Astrocyte of the hippocampus (primary cell): ENCODE results near the gene LIPH.
"Not testable (repeated sequence)": the region's sequence is repeated elsewhere in the genome, so short reads cannot be mapped to it uniquely, and the experiment has no call there.

Source experiments
- DNase-seq: peaks from one replicate; pipeline ENCODE4 v3.0.0; 2011; ENCODE audit warnings: low read depth, low spot score

The LIPH gene

DNA sequence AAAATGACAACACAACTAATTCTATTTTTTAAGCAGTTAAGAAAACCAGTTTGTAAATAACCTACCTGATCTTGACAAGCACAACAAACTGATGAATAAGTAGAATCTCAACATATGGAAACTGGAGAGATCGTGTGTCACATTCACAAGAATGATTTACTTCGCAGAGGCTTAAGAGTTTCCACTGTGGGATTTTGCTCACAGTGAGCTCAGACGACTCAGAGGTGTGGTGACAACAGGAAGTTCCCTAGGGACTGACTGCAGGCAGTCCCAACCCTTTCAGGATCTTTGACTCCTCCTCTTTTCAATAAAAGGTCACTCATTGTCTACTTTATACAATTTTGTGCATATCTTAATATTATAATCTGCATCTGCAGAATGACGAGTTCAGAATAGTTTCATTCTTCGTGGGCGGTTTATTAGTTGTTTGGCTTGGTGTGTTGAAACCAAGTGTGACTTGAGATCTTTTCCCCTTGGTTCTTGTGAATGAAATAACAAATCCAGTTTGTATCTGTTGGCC lies at the start of gene LIPH:
TSS of gene LIPH (minus strand) at position 231 of the 520 bp plus-strand sequence. CDS start at position 114, 117 bp downstream.
- no peak for DNase-seq

DNA sequence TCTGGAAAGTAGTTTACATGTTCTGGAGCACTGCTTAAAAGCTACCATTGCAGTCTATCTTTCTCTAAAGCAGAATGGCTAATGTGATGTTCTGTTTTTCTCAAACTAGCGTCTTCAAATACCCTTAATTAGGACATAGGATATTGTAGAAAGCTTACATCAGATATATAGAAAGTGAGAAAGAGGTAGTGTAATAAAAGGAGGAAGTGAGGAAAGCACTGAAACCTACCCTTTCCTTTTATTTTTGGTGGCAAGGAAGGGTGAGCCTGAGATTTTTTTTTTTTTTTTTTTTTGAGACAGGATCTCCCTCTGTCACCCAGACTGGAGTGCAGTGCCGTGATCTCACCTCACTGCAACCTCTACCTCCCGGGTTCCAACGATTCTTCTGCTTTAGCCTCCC lies 43.1 kb upstream of the LIPH start:
- DNase-seq, result no peak

DNA sequence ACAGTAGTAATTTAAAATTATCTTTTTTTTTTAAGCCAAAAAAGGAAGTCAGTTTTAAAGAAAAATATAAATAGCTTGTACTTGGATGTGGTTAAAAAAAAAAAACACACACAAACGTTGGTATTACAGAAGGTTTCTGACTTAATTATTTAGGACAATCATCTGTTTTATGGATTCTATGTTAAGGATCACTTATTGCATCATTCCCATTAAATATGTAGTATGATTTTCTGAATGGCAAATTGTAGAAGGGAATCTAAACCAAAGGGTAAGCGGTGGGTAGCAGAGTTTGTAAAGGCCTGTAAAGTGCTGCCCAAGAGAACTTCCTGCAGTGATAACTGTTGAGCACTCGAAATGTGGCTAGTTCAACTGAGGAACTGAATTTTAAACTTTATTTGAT lies 41.7 kb upstream of the LIPH start:
- DNase-seq, result no peak

DNA sequence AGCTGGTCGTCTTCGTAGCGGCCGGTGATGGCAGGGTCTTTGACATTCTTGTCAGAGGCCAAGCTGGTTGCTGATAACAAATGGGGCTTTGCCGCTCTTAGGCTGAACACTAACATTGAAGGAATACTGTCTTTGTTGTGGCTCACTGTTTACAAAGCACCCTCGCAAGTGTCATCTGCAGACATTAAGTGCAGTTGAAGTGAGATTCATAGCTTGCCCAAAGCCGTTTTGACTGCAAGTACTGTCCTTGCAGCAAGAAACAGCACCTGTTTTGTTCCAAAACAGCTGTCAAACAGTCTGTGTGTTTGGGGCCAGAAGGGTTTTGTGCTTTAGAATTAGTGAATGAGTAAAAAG lies 34.3 kb upstream of the LIPH start:
- DNase-seq, result no peak

DNA sequence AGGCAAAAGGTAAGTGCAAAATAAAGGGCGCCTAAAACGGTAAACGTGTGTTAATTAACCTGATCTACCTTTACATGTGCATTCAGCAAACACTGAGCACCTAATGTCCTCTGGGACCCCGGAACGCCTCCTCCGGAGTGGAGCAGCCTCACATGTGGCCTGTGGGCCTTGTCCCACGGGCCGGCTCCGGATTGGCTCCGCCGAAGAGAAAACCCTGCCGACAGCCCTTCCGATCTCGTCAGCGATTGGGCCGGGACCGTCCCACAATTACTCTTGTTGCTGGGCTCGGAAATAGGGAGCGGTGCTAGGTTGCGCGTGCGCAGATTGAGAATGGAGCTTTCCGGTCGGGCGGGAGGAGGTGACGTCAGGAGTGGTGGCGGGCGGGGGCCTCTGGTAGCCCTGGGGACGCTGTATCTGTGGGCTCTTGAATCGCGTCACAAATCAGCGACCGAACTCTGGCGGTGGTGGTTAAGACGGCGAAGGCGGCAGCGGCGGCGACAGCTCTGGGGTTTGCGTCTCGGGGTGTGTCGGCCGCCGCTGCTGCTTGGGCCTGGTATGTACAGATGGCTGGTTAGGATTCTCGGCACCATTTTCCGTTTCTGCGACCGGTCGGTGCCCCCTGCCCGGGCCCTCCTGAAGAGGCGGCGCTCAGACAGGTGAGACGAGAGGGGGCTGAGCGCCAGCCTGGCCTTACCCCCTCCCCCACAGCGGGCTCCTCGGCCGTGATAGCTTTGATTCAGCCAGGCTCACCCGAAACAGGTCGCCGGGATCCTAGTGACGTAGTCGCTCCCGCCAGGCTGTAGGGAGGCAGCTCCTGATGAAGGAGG lies 33.7 kb upstream of the LIPH start, which contains the start of gene SENP2:
TSS of gene SENP2 (plus strand) at position 437 of the 827 bp plus-strand sequence. CDS start at position 556, 119 bp downstream.
- DNase-seq, result peak; percentile 100

DNA sequence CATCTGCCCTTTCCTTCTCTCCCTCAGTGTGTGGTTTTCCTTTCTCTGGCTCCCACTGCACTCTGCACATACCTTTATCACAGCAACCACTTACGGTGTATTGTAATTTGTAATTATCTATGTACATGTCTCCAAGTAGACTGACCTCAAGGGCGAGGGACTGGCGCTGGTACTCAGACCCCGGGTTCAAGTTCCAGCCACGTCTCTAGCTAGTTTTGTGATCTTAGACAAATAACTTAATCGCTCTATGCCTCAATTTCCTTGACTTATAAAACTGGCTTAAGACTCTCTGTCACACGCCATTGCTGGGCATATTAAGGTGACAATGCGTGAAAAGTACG lies 33.1 kb upstream of the LIPH start:
- no peak for DNase-seq

DNA sequence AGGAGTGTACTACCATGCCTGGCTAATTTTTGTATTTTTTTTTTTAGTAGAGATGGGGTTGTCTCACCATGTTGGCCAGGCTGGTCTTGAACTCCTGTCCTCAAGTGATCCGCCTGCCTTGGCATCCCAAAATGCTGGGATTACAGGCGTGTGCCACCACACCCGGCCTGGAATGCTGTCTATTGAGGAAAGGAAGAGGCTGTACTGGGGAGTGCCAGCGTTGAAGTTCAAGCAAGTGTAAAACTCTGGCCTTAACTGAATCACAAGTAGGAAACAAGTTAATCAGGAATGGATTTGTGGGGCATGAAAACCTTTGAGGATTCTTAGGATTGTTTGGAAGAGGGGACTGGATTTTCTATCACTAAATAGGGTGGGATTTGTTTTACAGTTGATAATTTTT lies 32.3 kb upstream of the LIPH start:
- DNase-seq, result no peak

DNA sequence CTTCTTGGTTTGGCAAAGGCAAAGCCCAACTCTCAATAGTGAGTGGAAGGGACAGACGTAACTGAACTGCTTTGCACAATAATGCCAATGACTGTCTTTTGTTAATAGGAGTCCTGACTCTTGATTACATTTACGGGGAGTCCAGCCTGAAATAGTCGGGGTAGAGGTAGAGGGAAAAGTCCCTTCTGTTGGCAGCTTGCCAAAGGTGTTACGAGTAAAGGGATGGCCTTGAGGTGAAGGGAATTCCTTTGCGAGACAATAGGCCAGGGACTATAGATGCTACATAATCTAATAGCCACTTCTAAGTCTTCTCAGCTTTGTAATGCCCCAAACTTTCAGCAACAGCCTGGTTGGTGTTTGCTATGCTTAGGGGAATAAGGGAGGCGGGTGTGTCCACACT lies 31.5 kb upstream of the LIPH start:
- DNase-seq, result no peak

DNA sequence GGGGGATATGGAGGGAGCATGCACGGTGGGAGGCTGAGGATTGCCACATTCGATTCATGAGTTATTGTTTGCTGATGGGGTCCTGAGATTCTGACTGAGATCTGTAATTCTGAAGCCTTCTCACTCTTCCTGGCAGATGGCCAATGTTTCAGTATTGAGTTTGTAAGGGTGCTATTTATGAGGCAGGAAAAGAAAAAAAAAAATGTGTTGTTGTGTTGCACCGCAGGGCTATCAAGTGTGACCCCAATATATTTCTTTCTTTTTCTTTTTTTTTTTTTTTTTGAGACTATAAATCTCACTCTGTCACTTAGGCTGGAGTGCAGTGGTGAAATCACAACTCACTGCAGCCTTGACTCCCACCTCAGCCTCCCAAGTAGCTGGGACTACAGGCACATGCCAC lies 30.5 kb upstream of the LIPH start:
- DNase-seq, result no peak

DNA sequence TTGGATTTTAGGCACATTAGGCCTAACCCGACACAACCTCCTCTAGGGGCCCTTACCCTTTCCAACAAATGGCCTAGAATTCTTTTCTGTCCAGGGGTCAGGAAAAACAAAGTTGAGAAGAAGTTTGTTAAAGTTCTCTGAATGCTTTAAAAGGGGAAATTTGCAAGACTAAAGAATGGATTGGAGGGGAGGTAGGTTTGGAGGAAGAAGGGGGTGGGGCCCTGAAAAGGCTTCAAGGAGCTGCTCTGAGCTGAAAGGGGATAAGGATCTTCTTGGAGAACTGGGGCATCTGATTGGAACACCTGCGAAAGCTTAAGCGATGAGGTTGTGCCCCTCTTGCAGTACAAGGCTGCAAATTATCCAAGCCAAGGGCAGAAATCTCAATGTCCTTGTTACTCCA lies 29.8 kb upstream of the LIPH start:
- DNase-seq, result no peak

DNA sequence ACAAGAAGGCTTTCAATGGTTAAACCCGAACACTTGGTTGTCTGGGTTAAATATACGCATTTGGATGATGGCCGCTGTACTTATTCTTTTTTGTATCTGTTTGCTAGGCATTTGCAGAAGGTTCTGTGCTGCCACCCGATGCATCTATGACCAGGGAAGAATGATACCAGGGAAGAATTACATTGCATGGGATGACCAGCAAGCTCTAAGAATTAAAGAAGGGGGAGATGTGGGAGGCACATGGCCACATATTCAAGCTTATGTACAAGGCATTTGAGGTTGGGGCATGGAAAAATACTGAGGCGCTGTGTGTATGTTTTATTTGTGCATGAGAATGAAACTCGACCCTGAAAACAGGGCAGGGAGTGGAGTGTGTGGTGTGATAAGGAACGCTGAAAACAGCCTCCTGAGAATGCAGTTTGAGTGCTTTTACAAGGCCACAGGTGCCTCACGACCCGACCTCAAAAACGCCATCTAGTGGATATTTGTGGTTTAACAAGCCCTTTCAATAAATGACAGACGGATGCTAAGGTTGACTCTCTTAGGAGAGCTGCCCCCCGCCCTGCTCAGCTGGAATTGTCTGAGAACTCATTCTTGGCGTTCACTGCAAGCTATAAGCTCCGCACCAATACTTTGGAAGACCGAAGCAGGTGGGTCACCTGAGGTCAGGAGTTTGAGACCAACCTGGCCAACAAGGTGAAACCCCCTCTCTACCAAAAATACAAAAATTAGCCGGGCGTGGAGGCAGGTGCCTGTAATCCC lies 22.9 kb upstream of the LIPH start:
- peak; percentile 74 for DNase-seq

DNA sequence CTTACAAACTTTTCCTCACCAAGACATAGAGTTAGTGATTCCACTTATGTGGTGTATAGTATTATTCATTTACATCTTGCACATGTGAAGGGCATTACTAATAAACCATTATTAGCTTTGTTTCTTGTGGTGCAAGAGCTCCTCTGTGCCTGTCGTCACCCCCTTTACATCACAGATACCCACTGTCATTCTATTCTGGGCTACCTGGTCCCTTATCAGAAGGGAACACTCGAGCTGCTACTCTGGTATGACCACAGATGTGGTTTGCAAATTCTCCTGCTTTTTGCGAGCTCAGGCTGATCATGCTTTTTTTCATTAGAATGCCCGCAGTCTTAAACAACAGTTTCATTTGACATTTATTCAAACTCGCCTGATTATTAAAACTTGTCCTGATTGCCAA lies 19.8 kb upstream of the LIPH start:
- DNase-seq, result no peak

DNA sequence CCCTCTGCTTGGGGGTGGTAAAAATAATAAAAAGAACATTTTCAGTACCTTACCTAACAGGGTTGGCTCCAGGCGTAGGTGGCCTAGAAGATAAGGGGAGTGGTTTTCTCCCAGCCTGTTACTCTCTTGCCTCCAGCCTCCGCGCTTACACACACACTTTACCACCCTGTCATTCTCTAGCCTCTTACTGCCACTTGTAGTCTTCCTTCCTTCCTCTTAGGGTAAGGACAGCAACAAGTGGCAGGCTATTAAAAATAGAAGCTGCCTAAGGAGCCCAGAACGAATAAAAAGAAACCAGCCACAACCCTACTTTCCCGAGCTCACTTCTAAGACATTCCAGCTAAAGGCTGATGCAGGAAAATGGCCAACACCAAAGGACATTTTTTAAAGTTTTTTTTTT lies 9.6 kb upstream of the LIPH start:
- DNase-seq, result no peak

DNA sequence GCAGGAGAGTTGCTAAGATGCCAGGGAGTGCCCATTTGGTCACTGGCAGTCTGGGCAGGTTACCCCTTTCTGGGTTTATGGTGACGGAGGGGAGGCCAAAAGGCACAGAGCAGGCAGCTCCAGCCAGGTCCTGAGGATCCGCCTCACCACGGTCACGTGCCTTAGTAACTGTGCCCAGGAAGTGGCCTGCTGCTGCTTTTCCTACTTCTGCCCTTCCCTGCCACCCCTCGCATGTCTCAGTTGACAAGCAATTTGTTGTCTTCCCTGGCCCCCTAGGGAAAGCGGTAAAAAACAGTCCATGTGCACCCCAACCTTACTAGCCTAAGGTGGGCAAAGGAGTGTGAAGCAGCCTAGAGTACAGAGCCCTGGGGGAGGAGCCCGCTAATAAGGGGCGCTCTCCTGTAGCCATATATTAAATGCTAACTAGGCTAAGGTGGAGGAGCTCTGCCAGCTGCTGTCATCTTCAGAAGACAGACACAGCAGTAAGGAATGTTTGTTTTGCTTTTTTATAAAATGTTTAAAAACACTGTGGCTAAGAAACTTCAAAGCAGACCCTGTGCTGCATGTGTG lies 9.1 kb upstream of the LIPH start:
- no peak for DNase-seq

DNA sequence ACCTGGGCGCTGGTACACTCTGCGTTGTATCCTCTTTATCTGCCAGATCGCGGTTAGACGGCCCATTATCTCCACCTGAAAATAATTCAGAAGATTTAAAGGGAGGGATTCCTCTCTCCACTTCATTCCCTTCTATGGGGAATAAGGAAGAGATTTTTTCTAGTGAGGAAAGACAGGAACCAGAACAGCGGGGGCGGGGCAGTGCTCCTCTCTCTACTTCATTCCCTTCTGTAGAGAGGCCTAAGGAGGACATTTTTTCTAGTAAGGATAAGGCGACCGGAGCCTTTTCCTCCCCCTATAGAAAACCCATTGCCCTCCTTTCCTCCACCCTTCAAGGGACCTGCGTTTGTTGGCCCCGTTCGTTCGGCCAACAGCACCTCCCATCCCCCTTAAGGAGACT lies 8.3 kb upstream of the LIPH start:
- DNase-seq, result no peak

DNA sequence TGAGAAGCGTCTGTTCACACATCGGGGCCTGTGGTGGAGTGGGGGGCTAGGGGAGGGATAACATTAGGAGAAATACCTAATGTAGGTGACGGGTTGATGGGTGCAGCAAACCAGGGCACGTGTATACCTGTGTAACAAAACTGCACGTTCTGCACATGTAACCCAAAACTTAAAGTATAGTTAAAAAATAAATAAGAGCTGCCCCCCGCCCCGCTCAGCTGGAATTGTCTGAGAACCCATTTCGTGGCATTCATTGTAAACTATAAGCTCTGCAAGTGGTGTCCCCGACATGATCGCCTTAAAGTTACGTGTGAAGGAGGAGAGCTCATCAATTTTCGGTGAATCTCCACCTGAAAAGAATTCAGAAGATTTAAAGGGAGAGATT lies 7.3 kb upstream of the LIPH start:
- no peak for DNase-seq

DNA sequence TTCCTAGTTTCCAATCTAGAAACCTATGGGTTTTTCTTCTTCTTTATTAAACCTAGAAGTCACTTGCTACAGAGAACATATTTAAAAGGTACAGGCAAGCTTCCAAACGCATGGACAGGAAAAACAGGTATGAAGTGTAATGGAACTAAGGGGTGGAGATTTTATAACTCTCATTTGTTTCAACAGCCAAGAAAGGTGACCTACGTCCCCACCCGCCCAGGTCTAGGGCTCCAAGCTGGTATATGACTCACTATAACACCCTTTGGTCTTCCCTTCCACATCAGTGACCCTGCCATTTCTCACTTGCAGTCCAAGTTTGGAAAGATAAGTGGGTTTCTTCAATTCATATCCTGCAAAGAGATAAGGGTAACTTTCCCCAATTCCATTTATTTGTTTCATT lies 6.0 kb upstream of the LIPH start:
- DNase-seq, result peak; percentile 19

DNA sequence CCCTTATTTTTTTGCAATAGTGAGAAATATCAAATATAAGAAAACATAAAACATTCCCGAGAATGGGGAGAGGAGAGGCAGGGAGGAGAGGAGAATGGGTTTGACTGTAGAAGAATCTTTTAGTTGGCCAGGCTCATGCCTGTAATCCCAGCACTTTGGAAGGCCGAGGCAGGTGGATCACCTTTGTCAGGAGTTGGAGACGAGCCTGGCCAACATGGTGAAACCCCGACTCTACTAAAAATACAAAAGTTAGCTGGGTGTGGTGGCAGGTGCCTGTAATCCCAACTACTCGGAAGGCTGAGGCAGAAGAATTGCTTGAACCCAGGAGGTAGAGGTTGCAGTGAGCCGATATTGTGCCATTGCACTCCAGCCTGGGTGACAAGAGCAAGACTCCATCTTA lies 4.3 kb upstream of the LIPH start:
- DNase-seq, result not testable (repeated sequence)

DNA sequence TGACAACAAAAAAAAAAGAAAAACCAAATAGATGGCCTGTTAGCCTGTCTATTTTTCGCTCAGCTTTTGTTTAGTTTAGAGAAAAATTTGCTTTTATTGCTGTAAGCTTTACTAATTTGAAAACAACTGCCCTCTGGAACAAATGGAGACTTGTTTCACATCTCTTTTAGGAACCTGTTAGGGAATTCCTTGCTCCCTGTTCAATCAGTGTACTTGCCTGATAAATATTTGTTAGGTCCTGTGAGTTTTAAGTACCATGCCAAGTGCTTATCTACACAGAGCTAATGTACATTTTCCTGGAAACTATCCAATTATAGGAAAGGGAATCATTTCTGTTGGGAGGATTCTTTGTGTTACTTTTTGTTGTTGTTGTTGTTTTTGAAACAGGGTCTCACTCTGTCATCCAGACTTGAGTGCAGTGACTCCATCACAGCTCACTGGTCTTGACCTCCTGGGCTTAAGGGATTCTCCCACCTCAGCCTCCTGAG lies 3.5 kb upstream of the LIPH start:
- no peak for DNase-seq

DNA sequence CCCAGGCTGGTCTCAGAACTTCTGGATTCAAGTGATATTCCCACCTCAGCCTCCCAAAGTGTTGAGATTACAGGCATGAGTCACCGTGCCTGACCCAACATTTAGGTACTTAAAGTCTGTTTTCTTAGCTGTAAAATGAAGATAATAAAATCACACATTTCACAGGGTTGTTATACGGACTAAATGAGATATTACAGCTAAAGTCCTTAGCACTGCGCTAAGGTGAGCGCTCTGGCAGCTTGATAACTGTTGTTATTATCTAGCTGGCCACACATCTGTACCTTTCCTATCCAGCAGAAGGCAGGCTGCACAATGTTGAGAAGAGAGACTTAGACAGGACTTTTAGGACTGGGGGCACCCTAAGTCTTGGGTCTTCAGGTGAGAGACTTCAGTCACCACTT lies 2.7 kb upstream of the LIPH start:
- DNase-seq, result no peak

DNA sequence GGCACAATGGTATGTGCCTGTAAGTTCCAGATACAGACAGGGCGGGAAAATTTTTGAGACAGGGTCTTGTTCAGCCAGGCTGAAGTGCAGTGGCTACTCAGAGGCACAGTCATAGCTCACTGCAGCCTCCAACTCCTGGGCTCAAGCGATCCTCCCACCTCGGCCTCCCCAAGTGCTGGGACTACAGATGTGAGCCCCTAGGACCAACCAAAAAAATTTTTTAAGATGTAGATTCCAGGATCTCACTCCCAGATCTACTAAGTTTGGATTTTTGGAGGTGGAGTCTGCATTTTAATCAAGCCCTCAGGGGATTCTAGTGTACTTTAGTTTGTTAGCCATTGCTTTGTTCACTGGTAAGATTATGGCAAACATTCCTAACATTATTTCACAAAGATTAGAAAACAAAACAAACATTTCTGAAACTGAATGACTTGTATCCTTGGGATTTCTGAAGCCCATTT lies 2.7 kb downstream of the LIPH start:
- peak; percentile 66 for DNase-seq

DNA sequence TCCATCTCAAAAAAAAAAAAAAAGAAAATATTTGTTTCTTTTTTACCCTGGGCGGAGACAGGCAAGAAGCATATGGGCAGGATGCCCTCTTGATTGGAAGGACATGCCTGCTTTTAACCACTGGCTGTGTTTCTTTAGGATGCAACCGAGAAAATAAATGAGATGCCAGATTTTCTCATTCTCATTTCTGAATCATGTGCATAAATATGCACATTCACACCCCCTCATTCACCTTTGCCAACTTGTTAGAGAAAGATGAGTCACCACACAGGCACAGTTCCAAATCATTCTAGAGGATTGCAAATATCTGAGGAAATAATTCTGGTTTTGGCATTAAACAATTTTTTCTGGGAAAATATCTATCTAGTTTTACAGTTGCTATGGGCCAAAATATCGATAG lies 3.3 kb downstream of the LIPH start:
- DNase-seq, result peak; percentile 95
